RWPE2 (cell line): Measurements from ENCODE around the gene PDE8A.

Source experiments
- ATAC-seq: fragments of 200-7000 bp; cut with Tn5 transposase; 3 replicates; pipeline ENCODE4 v1.9.1; 2021; ENCODE audit warnings: low read depth
- DNase-seq: peaks from one replicate; pipeline ENCODE4 v3.0.0-alpha.2; 2020; ENCODE audit warnings: low spot score
- H3K27ac ChIP-seq: fragments of 450-650 bp; 2 replicates; pipeline ENCODE4 v1.5.1; 2017; ENCODE audit warnings: mild to moderate bottlenecking; ENCODE audit not compliant: poor library complexity, severe bottlenecking
- H3K27me3 ChIP-seq: fragments of 250-450 bp; sonication (Bioruptor Pico); 2 replicates; pipeline ENCODE4 v1.5.1; 2021; ENCODE audit warnings: mild to moderate bottlenecking, moderate library complexity; ENCODE audit not compliant: insufficient read depth, poor library complexity, severe bottlenecking
- H3K36me3 ChIP-seq: fragments of 250-450 bp; sonication (Bioruptor Pico); 2 replicates; pipeline ENCODE4 v1.5.1; 2020; ENCODE audit warnings: low read depth, mild to moderate bottlenecking, moderate library complexity
- H3K4me1 ChIP-seq: fragments of 250-450 bp; sonication (Bioruptor Pico); 2 replicates; pipeline ENCODE4 v1.5.1; 2021; ENCODE audit warnings: mild to moderate bottlenecking, moderate library complexity; ENCODE audit not compliant: insufficient read depth, poor library complexity, severe bottlenecking
- H3K4me3 ChIP-seq: fragments of 250-450 bp; sonication (Bioruptor Pico); 2 replicates; pipeline ENCODE4 v1.5.1; 2021; ENCODE audit warnings: mild to moderate bottlenecking, moderate library complexity; ENCODE audit not compliant: severe bottlenecking
- H3K9me3 ChIP-seq: fragments of 250-450 bp; sonication (Bioruptor Pico); 2 replicates; pipeline ENCODE4 v1.5.1; 2021; ENCODE audit warnings: mild to moderate bottlenecking, moderate library complexity; ENCODE audit not compliant: severe bottlenecking
- TF ChIP-seq, protein P1 (sequence below): fragments of 450-650 bp; IDR thresholded peaks from one replicate; pipeline ENCODE4 v1.5.1; 2017; ENCODE audit warnings: mild to moderate bottlenecking, moderate library complexity; ENCODE audit not compliant: poor library complexity, severe bottlenecking

The PDE8A gene

DNA sequence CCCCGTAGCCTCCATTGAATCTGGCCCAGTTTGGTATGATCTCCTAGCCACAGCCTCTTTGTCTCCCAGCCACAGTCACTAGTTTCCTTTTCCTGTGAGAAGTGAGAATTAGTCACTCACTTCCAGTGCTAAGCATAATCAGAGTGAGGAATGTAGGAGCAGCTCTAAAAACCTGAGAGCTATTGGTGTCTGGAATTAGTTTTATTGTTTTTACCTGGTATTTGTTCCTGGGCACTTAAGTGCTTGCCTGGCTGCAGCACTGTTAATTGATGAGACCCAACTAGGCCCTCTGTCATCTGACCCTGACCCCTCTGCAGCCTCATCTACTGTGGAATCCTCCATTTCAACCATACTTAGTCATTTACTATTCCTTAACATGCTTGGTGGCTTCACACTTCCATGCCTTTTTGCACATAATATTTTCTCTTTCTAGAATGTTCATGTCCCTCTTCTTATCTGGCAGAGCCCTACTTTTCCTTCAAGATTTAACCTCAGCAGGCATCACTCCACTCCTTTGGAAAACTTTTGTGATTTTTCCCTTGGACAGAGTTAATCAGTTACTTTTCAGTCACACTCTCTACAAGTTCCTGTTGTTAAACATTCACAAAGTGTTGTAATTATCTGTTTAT lies 48.8 kb downstream of the PDE8A start:
- Histone ChIP-seq H3K4me1 (peaks cover 14% of the 10 kb centered on the region), H3K36me3 (no peaks in the 10 kb centered on the region), H3K27me3 (no peaks in the 10 kb centered on the region), H3K4me3 (no peak overlapping the region), H3K27ac (peak overlapping the region; percentile 25), H3K9me3 (no peaks in the 10 kb centered on the region)
- TF ChIP-seq, protein P1, sequence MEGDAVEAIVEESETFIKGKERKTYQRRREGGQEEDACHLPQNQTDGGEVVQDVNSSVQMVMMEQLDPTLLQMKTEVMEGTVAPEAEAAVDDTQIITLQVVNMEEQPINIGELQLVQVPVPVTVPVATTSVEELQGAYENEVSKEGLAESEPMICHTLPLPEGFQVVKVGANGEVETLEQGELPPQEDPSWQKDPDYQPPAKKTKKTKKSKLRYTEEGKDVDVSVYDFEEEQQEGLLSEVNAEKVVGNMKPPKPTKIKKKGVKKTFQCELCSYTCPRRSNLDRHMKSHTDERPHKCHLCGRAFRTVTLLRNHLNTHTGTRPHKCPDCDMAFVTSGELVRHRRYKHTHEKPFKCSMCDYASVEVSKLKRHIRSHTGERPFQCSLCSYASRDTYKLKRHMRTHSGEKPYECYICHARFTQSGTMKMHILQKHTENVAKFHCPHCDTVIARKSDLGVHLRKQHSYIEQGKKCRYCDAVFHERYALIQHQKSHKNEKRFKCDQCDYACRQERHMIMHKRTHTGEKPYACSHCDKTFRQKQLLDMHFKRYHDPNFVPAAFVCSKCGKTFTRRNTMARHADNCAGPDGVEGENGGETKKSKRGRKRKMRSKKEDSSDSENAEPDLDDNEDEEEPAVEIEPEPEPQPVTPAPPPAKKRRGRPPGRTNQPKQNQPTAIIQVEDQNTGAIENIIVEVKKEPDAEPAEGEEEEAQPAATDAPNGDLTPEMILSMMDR: no peak
- peak; percentile 95 for ATAC-seq
- DNase-seq: no peak

DNA sequence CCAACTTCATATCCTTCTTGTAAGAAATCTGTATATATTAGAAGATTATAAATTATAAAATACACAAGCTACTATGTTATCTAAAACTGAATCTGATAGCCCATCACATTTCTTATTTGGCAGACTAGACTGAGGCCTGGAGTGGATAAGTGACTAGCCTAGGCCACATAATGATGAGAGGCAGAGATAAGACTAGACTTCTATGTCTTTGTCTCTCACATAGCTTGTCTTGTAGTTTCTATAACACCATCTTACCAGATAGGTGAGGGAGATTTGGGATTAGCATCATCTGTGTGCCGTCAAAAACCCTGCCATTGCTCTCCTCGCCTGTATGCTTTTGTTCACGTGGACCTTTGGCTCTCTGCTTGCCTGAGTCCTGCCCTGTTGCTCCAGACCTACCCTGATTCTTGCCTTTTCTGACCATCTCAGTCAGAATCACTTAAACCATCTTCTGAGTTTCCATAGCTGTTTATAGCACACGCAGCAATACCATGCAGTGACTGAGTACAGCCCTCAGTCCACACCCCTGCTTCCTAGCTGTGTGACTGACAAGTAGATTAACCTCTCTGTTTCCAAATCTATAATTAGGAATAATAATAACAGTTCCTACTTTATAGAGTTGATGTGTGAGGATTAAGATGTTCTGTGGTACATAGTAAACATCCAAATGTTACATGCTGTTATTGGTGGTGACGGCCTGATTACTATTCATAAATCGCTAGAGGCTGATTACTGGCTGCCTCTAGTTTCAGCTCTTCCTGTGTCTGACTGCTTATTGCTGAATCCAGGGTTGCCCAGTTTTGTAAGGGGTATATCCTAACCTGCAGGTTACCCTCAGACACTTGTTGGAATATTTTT lies 49.7 kb downstream of the PDE8A start:
- H3K27me3 ChIP-seq: no peaks in the 10 kb centered on the region
- no peak overlapping the region for H3K4me3 ChIP-seq
- ATAC-seq (no peak), DNase-seq (no peak)
- TF ChIP-seq, protein P1: no peak
- no peak overlapping the region for H3K27ac ChIP-seq
- H3K36me3 ChIP-seq: no peaks in the 10 kb centered on the region
- H3K4me1 ChIP-seq: peaks cover 14% of the 10 kb centered on the region
- H3K9me3 ChIP-seq: no peaks in the 10 kb centered on the region

DNA sequence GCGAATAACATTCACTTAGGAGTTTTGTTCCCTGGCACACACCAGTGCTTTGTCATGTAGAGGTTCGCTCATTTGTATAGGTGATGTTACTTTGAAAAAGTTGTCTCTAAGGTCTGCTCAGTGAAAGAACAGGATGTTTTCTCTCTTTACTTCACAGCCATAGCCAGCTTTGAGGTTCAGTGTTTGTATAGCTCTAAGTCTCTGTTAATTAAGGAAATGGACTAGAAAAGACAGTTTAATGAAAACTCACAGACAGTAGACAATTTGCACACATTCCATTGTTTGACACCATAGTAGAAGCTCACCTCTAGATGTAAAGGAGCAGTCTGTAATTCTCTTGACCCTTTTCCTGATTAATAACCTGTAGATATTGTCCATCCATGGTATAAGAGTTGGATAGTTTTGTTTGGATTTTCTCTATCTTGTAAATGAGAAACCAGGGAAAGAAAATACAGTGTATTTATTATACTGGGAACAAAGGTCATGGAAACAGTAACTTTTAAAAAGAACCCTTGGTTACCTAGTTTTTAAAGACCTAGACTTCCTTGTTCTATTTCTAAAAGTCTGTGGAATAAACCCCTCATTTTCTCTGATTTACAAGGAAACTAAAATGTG lies 50.4 kb downstream of the PDE8A start:
- Histone ChIP-seq H3K36me3 (no peaks in the 10 kb centered on the region), H3K27ac (no peak overlapping the region), H3K27me3 (no peaks in the 10 kb centered on the region), H3K9me3 (no peaks in the 10 kb centered on the region), H3K4me1 (peaks cover 14% of the 10 kb centered on the region), H3K4me3 (no peak overlapping the region)
- no peak for DNase-seq
- TF ChIP-seq, protein P1: no peak
- ATAC-seq: no peak

DNA sequence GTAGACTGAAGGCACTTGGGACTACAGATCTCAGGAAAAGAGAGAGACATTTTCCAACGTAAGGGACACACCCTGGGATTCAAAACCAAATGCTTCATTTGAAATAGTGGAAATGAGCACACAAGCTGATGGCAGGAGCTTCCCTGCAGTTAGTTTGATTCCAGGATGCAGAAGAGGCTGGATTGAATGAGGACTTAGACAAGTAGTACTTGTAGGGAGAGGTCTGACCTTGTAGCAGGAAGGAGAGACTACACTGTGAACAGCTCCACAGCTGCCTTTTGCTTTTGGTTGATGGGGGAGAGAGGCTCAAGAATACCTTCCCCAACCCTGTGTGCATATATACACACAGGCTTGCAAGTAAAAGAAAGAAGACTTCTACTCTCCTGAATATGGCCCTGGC lies 51.5 kb downstream of the PDE8A start:
- H3K9me3 ChIP-seq: no peaks in the 10 kb centered on the region
- H3K4me1 ChIP-seq: peaks cover 14% of the 10 kb centered on the region
- DNase-seq (no peak), ATAC-seq (no peak)
- H3K27ac ChIP-seq: no peak overlapping the region
- no peaks in the 10 kb centered on the region for H3K27me3 ChIP-seq
- no peaks in the 10 kb centered on the region for H3K36me3 ChIP-seq
- TF ChIP-seq, protein P1: no peak
- no peak overlapping the region for H3K4me3 ChIP-seq
